NT2/D1 (cell line): ENCODE data around the gene STIM2.

ENCODE experiments used
- SUZ12 ChIP-seq: IDR thresholded peaks from 2 replicates; pipeline ENCODE4 v1.6.1; 2011; ENCODE audit not compliant: insufficient read length, insufficient read depth; ENCODE audit errors: extremely low read depth
- YY1 ChIP-seq: IDR thresholded peaks from 2 replicates; pipeline ENCODE4 v1.6.1; 2011; ENCODE audit not compliant: insufficient read length, insufficient read depth
- ZNF274 ChIP-seq: IDR thresholded peaks from 2 replicates; pipeline ENCODE4 v1.6.1; 2011; ENCODE audit warnings: mild to moderate bottlenecking, low read depth, low read length

DNA sequence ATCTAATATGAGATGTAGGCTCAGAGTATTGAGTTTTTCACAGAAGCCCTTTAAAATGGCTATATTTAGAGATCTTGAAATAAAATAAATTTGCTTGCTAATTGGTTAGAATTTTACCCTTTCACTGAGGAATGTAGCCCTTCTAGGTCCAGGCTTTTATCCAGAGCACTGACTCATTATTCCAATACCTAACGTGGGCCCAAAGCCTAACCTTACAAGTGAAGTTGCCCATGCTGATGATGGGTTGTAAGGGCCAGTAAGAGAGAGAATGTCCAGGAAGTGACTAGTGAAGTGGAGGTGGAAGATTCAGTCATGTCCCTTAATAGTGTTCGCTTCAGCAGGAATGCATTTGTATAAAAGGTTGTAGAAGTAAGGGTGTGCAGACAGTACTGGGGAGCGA lies 155.9 kb downstream of the STIM2 start:
- TF ChIP-seq YY1: no peak
- TF ChIP-seq SUZ12: no peak
- TF ChIP-seq ZNF274: no peak
